ENCODE measurements around the gene PTBP1.
A peak's percentile ranks its signal among the peaks of the same experiment; 100 is the strongest.

PTBP1 gene

DNA sequence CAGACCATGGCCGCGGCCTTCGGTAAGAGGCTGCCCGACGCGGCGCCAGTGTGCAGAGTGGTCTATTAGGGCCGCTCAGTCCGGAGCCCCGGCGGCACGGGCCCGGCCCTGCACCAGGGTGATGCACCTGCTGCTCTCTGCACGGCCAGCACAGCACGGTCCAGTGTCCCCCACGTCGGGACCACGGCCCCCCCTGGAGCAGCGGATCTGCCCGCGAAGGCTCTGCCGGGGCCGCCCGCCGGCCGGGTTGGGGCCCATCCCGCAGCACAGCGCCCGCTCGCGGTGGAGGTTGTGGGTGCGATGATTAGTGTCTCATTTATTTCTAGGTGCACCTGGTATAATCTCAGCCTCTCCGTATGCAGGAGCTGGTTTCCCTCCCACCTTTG lies 7.9 kb downstream of the PTBP1 start:
- DNase-seq (ENCODE audit: low read depth) = no peak
- TF ChIP-seq, protein P1, sequence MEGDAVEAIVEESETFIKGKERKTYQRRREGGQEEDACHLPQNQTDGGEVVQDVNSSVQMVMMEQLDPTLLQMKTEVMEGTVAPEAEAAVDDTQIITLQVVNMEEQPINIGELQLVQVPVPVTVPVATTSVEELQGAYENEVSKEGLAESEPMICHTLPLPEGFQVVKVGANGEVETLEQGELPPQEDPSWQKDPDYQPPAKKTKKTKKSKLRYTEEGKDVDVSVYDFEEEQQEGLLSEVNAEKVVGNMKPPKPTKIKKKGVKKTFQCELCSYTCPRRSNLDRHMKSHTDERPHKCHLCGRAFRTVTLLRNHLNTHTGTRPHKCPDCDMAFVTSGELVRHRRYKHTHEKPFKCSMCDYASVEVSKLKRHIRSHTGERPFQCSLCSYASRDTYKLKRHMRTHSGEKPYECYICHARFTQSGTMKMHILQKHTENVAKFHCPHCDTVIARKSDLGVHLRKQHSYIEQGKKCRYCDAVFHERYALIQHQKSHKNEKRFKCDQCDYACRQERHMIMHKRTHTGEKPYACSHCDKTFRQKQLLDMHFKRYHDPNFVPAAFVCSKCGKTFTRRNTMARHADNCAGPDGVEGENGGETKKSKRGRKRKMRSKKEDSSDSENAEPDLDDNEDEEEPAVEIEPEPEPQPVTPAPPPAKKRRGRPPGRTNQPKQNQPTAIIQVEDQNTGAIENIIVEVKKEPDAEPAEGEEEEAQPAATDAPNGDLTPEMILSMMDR (IDR thresholded peaks at IDR 0.05; ENCODE audit: insufficient read depth, low read depth, low read length, missing control alignments) = peak; percentile 30

DNA sequence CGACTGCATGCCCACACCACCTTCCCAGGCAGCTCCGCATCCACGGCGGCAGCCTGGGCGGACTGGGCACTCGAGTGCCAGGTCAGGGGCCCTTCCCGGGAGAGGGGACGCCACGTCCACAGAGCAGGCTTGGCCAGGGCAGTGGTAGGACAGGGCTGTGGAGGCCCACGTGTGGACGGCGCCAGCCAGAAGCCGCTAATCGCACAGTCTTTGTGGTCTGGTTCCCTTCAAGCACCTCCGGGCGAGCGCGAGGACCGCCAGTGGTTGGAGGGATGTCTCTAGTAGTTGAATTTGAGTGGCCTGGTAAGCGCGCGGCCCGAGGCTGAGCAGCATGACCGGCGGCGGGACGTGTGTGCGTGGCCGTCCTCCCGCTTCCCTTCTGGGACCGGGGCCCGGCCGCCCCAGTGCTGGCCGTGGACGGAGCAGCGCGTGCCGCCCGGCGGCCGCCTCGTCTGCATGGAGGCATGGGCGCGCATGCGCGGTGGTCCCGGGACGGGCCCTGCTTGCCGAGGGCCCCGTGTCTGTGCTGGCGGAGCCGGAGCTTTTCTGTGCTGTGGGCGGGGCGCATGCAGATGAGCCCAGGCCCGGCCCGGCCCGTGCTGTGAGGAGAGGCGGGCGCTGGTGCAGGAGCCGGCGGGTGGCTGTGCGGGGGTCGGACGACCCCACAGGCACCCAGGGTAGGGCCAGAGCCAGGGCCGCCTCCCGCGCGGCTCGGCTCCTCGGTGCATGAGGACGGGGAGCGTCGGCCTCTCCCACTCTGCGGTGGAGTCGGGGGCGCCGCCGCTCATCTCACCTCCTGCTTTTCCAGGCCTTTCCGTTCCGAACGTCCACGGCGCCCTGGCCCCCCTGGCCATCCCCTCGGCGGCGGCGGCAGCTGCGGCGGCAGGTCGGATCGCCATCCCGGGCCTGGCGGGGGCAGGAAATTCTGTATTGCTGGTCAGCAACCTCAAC lies 8.6 kb downstream of the PTBP1 start:
- TF ChIP-seq, protein P1 (IDR thresholded peaks at IDR 0.05; ENCODE audit: insufficient read depth, low read depth, low read length, missing control alignments) = no peak
- no peak overlapping the region for H3K4me3 ChIP-seq (ENCODE audit: low read depth, low read length)
- DNase-seq (ENCODE audit: low read depth) = no peak

More for the DNA sequence above, 7.9 kb downstream of the PTBP1 start:
- H3K4me3 ChIP-seq (ENCODE audit: low read depth, low read length) = no peak overlapping the region

DNA sequence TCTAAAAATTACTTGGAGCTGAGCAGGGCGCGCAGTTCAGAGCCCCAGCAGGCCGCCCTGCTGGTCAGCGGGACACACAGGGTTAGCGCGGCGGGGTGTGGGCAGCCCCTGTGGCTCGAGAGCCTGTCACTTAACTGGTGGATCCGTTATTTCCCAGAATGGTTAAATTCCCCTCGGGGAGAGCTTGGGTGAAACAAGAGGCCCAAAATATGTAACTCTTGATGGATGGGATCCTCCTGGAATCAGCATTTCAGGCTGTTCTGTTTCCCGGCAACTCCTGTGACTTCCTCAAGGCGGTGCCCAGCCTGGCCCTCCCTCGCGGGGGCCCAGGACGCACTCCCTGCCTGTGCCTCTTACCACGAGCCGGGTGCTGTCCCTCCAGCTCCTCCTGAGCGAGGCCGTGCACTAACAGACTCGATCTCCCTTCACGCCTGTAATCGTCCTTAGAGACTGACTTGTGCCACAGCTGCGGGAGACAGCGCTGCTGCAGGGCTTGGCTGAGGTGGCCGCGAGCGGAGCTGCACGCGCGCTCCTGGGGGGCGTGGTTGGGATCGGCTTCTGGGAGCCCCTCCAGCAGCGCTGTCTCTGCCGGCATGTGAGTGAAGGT lies 9.7 kb downstream of the PTBP1 start:
- no peak for DNase-seq (ENCODE audit: low read depth)
- no peak overlapping the region for H3K4me3 ChIP-seq (ENCODE audit: low read depth, low read length)
- TF ChIP-seq, protein P1 (IDR thresholded peaks at IDR 0.05; ENCODE audit: insufficient read depth, low read depth, low read length, missing control alignments) = no peak

DNA sequence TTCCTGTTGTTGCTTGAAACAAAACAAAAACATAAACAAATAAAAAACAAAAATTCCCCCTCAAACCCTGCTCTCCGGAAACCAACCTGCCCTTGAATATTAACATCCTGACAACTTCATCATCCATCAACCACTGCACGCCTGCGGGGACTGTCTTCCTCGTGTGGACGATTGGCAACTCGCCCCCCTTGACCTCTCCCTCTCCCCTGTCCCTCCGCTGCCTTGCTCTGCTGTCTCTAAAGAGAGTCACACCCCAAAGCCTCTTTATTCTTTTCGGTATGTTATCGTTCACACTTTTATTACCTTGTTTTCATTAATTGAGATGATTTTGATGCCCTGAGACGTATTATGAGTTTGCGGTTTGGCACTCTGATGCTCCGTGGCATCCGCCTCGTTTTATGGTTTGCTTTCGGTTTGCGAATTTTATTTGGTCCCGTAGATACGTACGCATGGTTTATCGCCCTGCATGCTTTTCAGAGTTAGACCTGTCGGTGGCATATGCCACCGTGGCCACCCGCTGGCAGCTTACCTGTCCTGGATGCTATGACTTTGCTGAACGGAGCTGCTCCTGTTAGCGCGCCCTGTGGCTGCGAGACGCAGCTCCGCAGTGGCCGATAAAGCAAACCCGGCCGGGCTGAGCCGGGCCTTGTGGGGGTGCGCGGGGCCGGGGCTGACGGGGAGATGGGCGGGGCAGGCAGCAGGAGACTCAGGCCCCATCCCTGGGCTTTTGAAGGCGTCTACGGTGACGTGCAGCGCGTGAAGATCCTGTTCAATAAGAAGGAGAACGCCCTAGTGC lies 10.6 kb downstream of the PTBP1 start:
- no peak overlapping the region for H3K4me3 ChIP-seq (ENCODE audit: low read depth, low read length)
- DNase-seq (ENCODE audit: low read depth) = no peak
- TF ChIP-seq, protein P1 (IDR thresholded peaks at IDR 0.05; ENCODE audit: insufficient read depth, low read depth, low read length, missing control alignments) = no peak

DNA sequence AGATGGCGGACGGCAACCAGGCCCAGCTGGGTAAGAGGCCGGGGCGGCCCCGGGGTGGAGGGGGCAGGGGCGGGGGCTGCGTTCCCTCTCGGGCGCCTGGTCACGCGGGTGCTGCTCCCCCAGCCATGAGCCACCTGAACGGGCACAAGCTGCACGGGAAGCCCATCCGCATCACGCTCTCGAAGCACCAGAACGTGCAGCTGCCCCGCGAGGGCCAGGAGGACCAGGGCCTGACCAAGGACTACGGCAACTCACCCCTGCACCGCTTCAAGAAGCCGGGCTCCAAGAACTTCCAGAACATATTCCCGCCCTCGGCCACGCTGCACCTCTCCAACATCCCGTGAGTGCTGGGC lies 11.1 kb downstream of the PTBP1 start:
- no peak for DNase-seq (ENCODE audit: low read depth)
- no peak overlapping the region for H3K4me3 ChIP-seq (ENCODE audit: low read depth, low read length)
- TF ChIP-seq, protein P1 (IDR thresholded peaks at IDR 0.05; ENCODE audit: insufficient read depth, low read depth, low read length, missing control alignments) = no peak

DNA sequence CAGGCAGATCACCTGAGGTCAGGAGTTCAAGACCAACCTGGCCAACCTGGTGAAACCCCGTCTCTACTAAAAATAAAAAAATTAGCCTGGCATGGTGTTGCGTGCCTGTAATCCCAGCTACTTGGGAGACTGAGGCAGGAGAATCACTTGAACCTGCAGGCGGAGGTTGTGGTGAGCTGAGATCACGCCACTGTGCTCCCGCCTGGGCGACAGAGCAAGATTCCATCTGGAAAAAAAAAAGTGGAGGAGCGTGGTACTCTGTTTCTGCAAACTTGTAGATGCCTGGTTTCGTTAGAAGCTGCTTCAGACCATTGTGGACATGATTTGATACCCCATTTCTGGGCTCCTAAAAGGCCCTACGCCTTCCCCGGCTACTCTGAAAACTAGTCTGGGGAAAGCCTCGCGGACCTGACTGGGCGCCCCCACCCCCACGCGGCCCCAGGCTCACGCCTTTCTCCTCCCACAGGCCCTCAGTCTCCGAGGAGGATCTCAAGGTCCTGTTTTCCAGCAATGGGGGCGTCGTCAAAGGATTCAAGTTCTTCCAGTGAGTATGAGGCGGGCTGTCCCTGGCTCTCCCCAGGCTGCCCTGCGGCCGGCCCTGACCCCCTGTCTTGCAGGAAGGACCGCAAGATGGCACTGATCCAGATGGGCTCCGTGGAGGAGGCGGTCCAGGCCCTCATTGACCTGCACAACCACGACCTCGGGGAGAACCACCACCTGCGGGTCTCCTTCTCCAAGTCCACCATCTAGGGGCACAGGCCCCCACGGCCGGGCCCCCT lies 13.0 kb downstream of the PTBP1 start:
- TF ChIP-seq, protein P1 (IDR thresholded peaks at IDR 0.05; ENCODE audit: insufficient read depth, low read depth, low read length, missing control alignments) = no peak
- DNase-seq (ENCODE audit: low read depth) = no peak
- no peak overlapping the region for H3K4me3 ChIP-seq (ENCODE audit: low read depth, low read length)
